Measurements from ENCODE around the gene TSSK1B.
"Not testable (repeated sequence)": the region's sequence is repeated elsewhere in the genome, so short reads cannot be mapped to it uniquely, and the experiment has no call there.

The TSSK1B gene, protein sequence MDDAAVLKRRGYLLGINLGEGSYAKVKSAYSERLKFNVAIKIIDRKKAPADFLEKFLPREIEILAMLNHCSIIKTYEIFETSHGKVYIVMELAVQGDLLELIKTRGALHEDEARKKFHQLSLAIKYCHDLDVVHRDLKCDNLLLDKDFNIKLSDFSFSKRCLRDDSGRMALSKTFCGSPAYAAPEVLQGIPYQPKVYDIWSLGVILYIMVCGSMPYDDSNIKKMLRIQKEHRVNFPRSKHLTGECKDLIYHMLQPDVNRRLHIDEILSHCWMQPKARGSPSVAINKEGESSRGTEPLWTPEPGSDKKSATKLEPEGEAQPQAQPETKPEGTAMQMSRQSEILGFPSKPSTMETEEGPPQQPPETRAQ

DNA sequence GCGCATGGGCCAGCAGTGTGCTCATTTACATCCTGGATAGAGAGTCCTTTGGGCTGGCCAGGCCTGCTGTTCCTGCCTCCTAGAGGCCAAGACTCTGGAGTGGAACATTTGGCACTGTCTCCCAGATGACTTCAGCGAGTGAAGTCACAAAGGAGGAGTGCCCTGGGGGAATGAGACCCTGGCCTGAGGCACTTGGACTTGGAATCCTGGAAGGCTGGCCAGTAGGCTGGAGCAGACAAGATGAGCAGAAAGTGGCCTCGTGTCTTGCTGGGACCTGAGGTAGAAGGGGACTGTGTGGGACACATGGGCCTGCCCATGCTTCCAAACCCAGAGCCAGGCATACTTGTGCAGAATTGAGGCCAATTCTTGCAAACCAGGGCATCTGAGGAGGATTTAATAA lies at the start of gene TSSK1B:
Gene TSSK1B, minus strand, starts transcription at position 101 of the 400 bp plus-strand sequence. CDS start 150 bp downstream, outside the sequence.
- no peak for DNase-seq (ENCODE audit: low read depth in 2 of 2, low spot score in 1 of 2)

DNA sequence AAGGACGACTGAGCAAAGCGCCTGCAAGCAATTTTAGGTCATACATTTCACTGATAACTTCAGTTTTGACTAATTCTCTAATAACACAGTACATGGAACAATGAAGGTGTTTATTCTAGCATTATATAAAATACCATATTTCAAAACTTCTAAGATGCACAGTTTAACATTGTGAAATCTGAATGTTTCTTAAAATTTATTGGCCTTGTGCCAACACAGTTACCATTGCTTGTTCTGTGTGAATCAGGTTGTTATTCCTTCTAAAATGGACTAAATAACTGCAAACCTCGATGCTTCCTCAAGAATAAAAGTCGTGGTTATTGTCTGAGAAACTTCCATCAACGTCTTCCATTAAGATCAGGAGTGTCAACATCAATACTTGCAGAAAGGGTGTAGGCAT lies 45.5 kb upstream of the TSSK1B start:
- no peak for DNase-seq (ENCODE audit: low read depth in 2 of 2, low spot score in 1 of 2)

DNA sequence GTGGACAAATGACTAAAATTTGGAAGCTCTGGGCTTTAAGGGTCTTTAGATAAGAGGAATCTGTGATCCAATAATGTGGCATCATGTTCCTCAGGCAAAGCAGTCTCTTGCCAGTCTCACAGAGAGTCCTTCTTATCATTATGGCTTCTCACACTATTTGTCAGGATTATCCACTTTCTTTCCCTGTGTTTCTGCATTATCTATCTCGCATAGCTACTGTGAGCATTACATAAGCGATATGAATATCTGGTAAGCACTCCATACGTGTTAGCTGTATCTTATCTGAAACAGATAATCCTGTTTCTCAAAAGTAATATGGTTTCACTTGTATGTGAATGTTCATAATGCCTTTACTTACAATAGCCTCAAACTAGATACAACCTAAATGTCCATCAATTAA lies 43.9 kb upstream of the TSSK1B start:
- DNase-seq (ENCODE audit: low read depth in 2 of 2, low spot score in 1 of 2): no peak

DNA sequence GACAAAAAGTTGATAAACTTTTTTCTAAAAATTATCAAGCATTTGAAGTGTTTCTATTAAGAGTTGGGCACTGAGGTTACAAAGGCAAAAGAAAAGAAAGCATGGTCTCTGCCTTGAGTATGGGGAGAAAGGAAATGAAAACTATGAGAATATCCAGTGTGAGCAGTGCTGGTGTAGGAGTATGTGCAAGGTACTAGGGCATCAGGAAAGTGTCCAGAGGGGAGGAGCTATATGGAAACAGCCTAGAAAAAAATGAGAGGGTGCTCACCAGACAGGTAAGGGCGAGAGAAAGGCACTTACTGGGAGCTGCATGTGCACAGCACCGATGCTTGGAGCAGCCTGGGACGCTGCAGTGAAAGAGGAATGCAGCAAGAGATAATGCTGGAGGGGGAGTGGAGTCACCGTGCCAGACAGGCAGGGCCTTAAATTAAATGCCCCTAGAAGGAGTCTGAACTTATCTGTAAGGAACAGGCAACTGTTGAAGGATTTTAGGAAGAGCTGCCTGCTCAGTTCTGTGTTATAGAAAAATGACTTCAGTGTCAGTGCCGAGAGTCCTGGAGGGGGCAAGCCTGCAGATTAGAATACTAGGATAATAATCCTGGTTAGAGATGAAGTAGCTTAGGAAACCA lies 39.4 kb upstream of the TSSK1B start:
- no peak for DNase-seq (ENCODE audit: low read depth in 2 of 2, low spot score in 1 of 2)

DNA sequence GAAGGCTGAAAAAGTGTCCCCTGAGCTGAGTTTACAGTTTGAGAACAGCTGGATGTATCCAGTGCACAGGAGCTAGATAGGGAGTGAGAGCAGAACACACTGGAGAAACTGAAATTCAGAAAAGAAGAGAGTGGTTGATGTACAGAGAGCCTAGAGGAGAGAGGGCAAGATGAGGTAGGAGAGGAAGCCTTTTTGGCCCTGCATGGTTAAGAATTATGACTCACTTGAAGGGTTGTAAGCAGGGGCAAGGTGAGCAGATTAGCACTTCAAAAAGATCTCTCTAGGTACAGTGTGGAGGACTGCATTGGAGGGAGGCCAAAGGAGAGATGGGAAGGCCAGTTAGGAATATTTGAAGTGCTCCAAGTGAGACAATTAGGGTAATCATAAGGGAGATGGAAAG lies 28.2 kb upstream of the TSSK1B start:
- DNase-seq (ENCODE audit: low read depth in 2 of 2, low spot score in 1 of 2): no peak

DNA sequence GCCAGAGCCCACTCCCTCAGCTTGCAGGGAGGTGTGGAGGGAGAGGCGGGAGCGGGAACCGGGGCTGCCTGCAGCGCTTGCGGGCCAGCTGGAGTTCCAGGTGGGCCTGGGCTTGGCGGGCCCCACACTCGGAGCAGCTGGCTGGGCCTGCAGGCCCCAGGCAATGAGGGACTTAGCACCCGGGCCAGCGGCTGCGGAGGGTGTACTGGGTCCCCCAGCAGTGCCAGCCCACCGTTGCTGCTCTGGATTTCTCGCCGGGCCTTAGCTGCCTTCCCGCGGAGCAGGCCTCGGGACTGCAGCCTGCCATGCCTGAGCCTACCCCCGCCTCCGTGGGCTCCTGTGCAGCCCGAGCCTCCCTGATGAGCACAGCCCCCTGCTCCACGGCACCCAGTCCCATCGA lies 22.3 kb upstream of the TSSK1B start:
- DNase-seq (ENCODE audit: low read depth in 2 of 2, low spot score in 1 of 2): not testable (repeated sequence)

DNA sequence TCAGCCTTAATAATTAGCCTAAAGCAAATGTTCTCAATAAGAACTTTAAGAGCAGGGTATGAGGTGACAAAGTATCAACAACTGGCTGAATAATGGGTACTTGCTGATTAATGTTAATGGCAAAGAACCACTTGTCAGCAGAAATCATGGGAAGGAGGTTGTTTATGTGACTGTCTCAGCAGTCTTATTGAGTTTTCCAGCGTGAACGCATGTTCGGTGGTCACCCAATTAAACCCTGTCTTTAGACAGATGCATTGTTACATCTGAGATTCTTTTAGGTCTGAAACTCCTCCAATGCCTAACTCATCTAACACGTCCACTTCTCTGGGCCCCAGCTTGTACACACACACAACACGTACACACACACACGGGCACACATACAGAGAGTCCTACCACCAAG lies 18.2 kb upstream of the TSSK1B start:
- no peak for DNase-seq (ENCODE audit: low read depth in 2 of 2, low spot score in 1 of 2)

DNA sequence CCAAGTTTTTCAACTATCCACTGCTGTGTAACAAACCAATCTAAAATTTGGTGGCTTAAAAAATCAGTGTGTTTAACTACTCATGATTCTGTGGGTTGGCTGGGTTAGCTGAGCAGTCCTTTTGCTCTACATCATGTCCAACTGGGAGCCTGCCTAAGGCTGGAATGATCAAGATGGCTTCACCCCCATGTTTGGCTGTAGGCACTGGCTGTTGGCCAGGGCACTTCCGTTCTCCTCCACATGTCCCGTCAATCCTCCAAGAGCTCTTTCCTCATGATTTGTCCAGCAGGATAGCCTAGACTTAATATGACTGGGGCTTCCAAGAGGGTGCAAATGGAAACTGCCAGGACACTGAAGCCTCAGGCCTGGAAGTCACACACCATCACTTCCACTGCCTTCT lies 17.0 kb upstream of the TSSK1B start:
- no peak for DNase-seq (ENCODE audit: low read depth in 2 of 2, low spot score in 1 of 2)

DNA sequence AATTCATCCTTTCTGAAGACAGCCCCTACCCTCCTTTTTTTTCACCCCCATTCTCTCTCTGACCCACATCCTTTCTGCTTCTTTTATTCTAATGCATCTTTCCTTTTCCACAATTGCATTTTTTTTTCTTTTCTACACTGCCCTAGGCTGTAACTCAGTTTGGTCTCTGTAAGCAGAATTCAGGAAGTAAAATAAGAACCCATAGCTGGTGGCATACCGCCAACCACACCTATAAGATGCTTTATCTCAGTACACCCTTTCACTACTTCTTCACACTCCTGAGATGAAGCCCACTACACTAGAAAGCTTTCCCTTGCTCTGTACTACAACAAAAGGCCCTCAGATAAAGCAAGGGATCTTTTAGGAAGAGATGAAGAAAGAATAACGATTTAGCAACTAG lies 16.1 kb upstream of the TSSK1B start:
- no peak for DNase-seq (ENCODE audit: low read depth in 2 of 2, low spot score in 1 of 2)

DNA sequence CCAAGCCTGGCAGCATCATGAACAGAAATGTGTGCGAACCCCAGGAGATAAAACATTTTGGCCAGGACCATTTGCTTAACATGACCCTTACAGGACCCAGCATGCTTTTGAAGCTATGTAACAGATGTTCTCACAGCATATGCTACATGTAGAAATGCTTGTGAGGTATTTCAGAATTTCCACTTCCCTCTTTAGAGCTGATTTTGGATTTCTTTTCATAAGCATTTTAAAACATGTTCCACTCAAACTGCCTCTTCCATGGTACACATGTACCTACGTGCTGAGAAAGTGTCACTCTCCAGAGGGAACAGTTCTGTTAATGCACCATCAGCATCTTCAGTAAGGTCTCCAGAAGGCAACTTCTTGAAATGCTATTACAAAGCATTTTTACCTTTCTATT lies 15.7 kb upstream of the TSSK1B start:
- no peak for DNase-seq (ENCODE audit: low read depth in 2 of 2, low spot score in 1 of 2)

DNA sequence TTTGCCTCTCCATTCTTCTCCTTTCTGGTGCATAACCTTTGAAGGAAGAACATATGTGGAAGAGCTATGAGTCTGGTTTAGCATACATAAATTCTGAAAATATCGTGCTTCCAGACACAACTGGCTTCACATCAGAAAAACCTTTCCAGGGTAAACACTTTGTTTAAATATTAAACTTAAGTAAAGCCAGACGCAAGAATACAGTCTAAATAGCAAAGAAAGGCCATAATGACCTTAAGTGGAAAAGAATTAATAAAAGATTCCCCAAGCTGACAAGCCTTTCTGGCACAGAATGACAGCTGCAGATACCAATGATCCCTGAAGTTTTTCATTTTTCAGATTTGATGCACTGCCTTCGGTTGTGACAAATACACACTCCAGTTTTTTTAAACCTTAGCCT lies 13.5 kb upstream of the TSSK1B start:
- DNase-seq (ENCODE audit: low read depth in 2 of 2, low spot score in 1 of 2): no peak

DNA sequence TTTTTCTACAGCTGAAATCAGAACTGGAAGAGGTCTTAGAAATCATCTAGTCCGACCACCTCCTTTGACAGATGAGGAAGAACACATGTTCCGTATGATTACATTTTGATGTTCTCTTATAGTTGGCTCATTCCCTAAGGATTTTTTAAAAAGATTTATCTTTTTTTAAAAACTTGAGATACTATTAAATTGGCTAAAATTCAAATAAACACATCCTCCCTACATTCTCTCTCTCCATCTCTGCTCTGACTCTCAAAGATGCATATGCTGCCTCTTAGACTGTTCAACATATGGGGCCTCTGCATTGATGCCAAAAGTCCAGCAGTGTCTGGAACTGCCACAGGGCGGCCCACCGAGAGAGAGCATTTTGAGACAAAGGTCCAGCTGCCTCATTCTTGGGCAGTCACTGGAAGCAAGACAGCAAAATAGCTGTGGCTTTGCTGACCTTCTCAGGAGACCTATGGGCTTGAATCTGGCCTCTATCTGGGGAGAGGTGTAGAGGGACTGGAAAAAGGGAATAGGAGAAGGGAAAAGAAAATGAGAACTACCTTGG lies 12.8 kb upstream of the TSSK1B start:
- no peak for DNase-seq (ENCODE audit: low read depth in 2 of 2, low spot score in 1 of 2)

DNA sequence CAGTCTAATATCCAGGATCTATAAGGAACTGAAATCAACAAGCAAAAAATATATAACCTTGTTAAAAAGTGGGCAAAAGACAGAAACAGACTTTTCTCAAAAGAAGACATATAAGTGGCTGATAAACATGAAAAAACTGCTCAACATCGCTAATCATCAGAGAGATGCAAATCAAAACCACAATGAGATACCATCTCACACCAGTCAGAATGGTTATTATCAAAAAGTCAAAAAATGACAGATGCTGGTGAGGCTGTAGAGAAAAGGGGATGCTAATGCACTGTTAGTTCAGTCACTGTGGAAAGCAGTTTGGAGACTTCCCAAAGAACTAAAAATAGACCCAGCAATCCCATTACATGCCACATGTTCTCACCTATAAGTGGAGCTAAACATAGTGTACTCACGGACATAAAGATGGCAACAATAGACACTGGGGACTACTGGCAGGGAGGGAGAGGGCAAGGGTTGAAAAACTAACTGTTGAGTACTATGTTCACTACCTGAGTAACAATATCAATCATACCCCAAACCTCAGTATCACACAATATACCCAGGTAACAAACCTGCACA lies 11.7 kb upstream of the TSSK1B start:
- DNase-seq (ENCODE audit: low read depth in 2 of 2, low spot score in 1 of 2): no peak

DNA sequence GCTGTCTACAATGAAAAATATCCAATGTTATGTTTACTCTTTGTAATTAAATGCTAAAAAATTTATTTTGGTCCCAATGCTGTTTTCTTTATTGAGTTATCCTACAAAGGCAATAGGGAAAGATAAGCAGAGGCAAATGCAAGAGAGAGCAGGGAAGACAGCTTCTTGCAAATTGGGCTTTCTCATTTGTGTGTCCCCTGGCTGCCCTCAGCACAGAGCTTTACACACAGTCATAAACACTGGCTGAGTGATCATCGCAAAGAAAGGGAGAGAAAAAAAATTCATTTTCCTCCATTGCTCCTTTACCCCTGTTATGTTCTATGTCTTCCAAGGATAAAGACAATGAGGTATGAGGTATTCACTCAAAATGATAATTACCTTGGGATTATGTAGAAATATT lies 2.3 kb upstream of the TSSK1B start:
- DNase-seq (ENCODE audit: low read depth in 2 of 2, low spot score in 1 of 2): no peak

DNA sequence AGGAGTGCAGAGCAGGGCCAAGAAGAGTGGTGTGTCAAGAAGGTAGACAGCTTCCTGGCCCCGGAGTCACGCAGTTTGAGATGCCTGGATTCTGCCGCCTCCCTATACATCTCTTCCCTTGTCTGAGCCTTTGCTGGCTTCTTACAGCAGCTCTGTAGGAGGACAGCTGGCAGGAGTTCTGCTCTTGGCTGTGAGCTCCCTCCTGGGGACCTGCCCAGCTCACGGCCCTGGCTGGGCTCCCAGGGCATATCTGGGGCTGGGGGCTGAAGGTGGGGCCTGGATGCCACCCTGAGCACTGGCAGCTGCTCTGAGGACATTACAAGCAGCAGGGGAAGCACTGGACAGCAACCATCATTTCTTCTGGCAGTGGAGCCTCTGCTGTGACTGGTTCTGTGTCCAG lies 786 bp upstream of the TSSK1B start:
- DNase-seq (ENCODE audit: low read depth in 2 of 2, low spot score in 1 of 2): no peak

DNA sequence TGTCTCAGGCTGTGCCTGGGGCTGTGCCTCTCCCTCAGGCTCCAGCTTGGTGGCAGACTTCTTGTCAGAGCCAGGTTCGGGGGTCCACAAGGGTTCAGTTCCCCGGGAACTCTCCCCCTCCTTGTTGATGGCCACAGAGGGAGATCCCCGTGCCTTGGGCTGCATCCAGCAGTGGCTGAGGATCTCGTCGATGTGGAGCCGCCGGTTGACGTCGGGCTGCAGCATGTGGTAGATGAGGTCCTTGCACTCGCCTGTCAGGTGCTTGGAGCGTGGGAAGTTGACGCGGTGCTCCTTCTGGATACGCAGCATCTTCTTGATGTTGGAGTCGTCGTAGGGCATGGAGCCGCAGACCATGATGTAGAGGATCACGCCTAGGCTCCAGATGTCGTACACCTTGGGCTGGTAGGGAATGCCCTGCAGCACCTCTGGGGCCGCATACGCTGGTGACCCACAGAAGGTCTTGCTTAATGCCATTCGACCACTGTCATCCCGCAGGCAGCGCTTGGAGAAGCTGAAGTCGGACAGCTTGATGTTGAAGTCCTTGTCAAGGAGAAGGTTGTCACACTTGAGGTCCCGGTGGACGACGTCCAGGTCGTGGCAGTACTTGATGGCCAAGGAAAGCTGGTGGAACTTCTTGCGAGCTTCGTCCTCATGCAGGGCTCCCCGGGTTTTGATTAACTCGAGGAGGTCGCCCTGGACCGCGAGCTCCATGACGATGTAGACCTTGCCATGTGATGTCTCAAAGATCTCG lies 752 bp downstream of the TSSK1B start:
- DNase-seq (ENCODE audit: low read depth in 2 of 2, low spot score in 1 of 2): no peak

DNA sequence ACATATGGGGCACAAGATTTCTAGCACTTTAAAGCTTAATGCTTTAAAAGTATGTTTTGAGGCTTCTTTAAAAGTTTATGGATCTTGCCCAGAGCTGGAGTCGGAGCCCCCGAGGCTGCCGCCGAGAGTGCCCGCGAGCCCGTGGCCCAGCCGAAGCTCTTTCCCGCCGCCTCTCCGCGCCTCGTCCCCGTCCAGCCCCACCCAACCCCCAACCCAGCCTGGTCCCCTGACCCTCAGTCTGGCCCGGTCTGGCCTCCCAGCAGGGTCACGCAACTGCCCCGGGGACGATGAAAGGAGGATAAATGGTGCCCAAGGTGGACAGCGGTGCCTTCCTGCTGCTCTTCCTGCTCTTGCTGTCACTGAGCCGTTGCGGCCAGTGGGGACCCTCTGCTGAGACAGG lies 1.7 kb downstream of the TSSK1B start:
- no peak for DNase-seq (ENCODE audit: low read depth in 2 of 2, low spot score in 1 of 2)

DNA sequence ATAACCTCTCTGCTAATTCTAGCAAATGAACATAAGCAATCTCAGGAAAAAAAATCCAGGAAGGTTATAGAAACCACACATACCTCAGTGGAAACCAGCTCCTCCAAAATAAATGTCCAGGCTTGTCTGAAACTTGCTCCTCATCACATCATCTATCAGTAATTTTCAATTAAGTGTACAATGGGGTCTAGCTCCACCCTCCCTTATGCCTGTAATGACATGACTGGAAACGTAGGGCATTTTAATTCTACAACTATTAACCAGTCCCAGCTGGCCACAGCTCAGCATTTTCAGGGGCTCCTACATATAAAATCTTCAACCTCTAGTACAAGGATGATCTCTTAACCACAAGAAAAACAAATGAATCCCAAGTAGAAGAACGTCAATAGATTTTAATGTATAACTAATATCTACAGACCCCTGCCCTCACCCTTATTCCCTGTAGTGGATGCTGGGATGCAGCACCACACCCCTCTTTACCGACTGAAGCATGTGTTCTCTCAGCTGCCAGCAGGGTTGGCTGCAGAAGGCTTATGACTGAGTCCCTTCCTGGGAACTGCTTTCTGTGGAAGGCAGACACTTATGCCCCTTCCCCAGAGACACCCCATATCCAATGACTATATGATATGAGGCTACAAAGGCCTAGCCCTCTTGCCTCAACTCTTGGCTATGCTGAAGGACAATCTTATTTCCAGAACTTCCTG lies 6.8 kb downstream of the TSSK1B start:
- DNase-seq (ENCODE audit: low read depth in 2 of 2, low spot score in 1 of 2): no peak

DNA sequence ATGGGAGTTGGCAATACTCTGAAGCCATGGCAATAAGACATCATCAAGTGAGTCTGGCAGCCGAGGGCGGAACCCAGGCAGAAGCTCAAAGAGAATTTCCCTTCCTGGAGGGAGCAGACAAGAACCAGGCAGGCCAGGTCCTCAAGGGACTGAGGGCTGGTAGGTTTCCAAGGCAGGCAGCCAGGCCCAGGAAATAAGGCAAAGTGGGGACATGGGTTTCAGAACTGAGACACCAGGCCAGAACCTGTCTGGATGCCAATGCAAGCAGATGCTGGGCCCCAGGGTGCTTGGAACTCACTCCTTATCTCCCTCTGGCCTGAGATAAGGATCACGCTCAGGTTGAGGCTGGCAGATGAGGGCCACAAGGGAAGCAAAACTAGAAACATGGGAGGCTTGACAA lies 8.9 kb downstream of the TSSK1B start:
- DNase-seq (ENCODE audit: low read depth in 2 of 2, low spot score in 1 of 2): no peak

DNA sequence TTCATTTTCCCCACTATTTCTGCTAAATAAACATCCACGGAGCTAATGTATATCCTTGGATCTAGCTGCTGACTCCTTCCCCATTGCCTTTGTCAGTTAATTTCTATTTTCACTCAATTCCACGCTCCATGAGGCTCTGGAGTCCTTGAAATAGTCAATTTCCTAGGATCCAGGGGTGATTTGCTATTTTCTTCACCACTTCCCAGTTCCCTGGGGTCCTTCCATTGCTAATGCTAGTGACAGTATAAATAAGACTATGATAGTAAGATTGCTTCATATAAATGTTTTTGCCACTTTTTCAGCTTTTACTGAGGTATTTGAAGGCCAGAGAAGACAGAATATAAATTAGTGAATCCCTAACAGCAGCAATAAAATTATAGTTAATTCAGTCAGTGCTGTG lies 13.1 kb downstream of the TSSK1B start:
- DNase-seq (ENCODE audit: low read depth in 2 of 2, low spot score in 1 of 2): no peak

DNA sequence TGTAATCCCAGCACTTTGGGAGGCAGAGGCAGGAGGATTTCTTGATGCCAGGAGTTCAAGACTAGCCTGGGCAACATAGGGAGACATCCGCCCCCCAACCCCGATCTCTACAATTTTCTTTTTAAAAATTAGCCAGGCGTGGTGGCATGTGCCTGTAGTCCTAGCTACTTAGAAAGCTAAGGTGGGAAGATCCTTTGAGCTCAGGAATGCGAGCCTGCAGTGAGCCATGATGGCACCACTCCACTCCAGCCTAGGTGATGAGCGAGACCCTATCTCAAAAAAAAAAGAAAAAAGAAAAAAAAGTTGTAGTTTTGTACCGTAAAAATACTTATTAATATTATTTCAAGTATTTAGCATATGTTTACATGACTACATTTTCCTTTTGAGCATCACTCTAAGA lies 29.3 kb downstream of the TSSK1B start:
- no peak for DNase-seq (ENCODE audit: low read depth in 2 of 2, low spot score in 1 of 2)
